Smooth muscle cell of bladder (primary cell): ENCODE results near the gene NUTM2B. TPM values are rescaled to one million over a fixed set of nuclear protein-coding genes. Genes with fewer than 3 reads are reported as not detected.

Source experiments
- total RNA-seq: library from RNA; depleted of rRNA; stranded (reverse); fragments of >200 nt; gene quantifications from 2 replicates; pipeline ENCODE4 v1.2.3, GENCODE V29; 2014

The NUTM2B gene
- total RNA-seq, result 0.28 and 0.37 TPM in 2 replicates

DNA sequence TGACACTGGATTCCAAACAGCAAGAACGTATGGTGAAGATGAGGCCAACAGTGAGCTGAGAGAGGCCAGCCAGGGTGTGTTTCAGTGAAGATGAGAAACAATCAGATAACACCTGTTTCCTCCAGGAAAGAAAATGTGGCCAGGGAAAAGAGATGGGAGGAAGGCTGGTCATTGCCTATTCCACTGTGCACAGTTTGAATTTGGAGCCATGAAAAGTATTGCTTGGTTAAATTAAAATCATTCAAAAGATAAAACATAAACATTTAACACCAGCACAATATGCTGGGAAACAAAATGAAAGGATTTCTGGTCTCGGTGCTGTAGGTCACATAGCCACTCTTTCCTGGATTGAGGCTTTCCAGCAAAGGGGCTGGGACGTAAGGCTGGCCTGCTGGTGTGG, at the start of gene NUTM2B:
Gene NUTM2B, plus strand, starts transcription at position 301 of the 400 bp plus-strand sequence. CDS start 383 bp downstream, outside the sequence.

Other genes with a start within 250 kb of the NUTM2B start
- 0.18 and 0.28 TPM in 2 replicates for gene EIF5AL1, start 190.7 kb upstream of the NUTM2B start, total RNA-seq
- gene SFTPA2, start 142.8 kb upstream of the NUTM2B start, total RNA-seq, result not detected in 2 replicates
- not detected in 2 replicates for gene SFTPA1, start 92.3 kb upstream of the NUTM2B start, total RNA-seq
- under 0.01 TPM in 1 of 2 replicates, not detected in the other for gene NUTM2E, start 123.5 kb downstream of the NUTM2B start, total RNA-seq
- gene SFTPD, start 245.9 kb downstream of the NUTM2B start, total RNA-seq, result not detected in 2 replicates